Transverse colon (tissue), 4 donors: ENCODE results near the gene FCN3. TPM values are rescaled to one million over a fixed set of nuclear protein-coding genes. Genes with fewer than 3 reads are reported as not detected.
A peak's percentile ranks its signal among the peaks of the same experiment; 100 is the strongest.

Experiments used
- DNase-seq: peaks from one replicate; pipeline ENCODE4 v3.0.0-alpha.2; 2019
- H3K27ac ChIP-seq, 4 donors: fragments of 200-600 bp; sonication (generic); 2 replicates each; pipeline ENCODE4 v1.5.1; 2016 to 2018; ENCODE audit warnings: inconsistent platforms in 4 of 4
- H3K27me3 ChIP-seq: fragments of 200-600 bp; sonication (generic); 2 replicates; pipeline ENCODE4 v1.5.1; 2017; ENCODE audit warnings: inconsistent platforms
- H3K36me3 ChIP-seq, 4 donors: fragments of 200-600 bp; sonication (generic); 2 replicates each; pipeline ENCODE4 v1.5.1; 2017 to 2019; ENCODE audit warnings: inconsistent platforms in 4 of 4
- H3K4me1 ChIP-seq, 4 donors: fragments of 200-600 bp; sonication (generic); 2 replicates each; pipeline ENCODE4 v1.5.1; 2017 to 2020; ENCODE audit warnings: inconsistent platforms in 4 of 4
- H3K4me3 ChIP-seq, 4 donors: fragments of 200-600 bp; sonication (generic); 1 replicate in 1 of 4; 2 replicates in 3 of 4; pipeline versions ENCODE4 v1.5.1 to v1.6.1; 2017 to 2019; ENCODE audit warnings: inconsistent platforms in 4 of 4
- H3K9me3 ChIP-seq, 2 donors: fragments of 200-600 bp; sonication (generic); 2 replicates each; pipeline ENCODE4 v1.5.1; 2017 to 2019; ENCODE audit warnings: inconsistent platforms in 2 of 2
- EP300 ChIP-seq: sonication (generic); formaldehyde crosslinking; IDR thresholded peaks from one replicate; pipeline ENCODE4 v1.6.1; 2017; ENCODE audit warnings: antibody characterized with exemption, low read depth
- POLR2A ChIP-seq: fragments of 450-650 bp; IDR thresholded peaks from one replicate; pipeline ENCODE4 v1.6.1; 2016; ENCODE audit warnings: antibody characterized with exemption, mild to moderate bottlenecking, moderate library complexity
- POLR2AphosphoS5 ChIP-seq, 3 donors: sonication (generic); formaldehyde crosslinking; IDR thresholded peaks; one replicate each; pipeline ENCODE4 v1.6.1; 2016; ENCODE audit warnings: antibody characterized with exemption in 3 of 3
- WGBS, 2 donors: methylation state at CpG; one replicate each; pipeline ENCODE4 v1.1.5; 2018; ENCODE audit warnings: low coverage in 1 of 2; 5-methylcytosine and 5-hydroxymethylcytosine counted together
- in situ Hi-C, 4 donors: fragments of 200-750 bp; cut with MboI; loops; one replicate each; pipeline versions ENCODE4 v1.15.0 to v1.15.1; 2017; ENCODE audit warnings: low sequenced_read_pairs in 3 of 4, low pct_ligation_motif_present in 1 of 4, low pct_unique_long_range_greater_than_20kb in 1 of 4
- intact Hi-C: fragments of 100-400 bp; cut with DNase I; formaldehyde crosslinking; loops from one replicate; pipeline ENCODE4 v1.15.1; 2023; ENCODE audit warnings: low total_unique reads
- total RNA-seq, 4 donors: library from RNA; depleted of rRNA; stranded (reverse); fragments of >200 nt; gene quantifications; one replicate each; pipeline ENCODE4 v1.1.0, GENCODE V29; 2016
- TF ChIP-seq, protein P1 (sequence below), 5 experiments: fragments of 200-600 bp in 3 of 5; fragments of 450-650 bp in 2 of 5; sonication (generic) in 3 of 5; IDR thresholded peaks; 1 replicate in 2 of 5; 2 replicates in 3 of 5; pipeline ENCODE4 v1.5.1; 2016 to 2017; ENCODE audit warnings: antibody characterized with exemption in 5 of 5, inconsistent platforms in 3 of 5, mild to moderate bottlenecking in 2 of 5, moderate library complexity in 1 of 5

Gene FCN3
- total RNA-seq, 4 donors from 2014 or later: 1.2 to 1.9 TPM; not detected in 2

DNA sequence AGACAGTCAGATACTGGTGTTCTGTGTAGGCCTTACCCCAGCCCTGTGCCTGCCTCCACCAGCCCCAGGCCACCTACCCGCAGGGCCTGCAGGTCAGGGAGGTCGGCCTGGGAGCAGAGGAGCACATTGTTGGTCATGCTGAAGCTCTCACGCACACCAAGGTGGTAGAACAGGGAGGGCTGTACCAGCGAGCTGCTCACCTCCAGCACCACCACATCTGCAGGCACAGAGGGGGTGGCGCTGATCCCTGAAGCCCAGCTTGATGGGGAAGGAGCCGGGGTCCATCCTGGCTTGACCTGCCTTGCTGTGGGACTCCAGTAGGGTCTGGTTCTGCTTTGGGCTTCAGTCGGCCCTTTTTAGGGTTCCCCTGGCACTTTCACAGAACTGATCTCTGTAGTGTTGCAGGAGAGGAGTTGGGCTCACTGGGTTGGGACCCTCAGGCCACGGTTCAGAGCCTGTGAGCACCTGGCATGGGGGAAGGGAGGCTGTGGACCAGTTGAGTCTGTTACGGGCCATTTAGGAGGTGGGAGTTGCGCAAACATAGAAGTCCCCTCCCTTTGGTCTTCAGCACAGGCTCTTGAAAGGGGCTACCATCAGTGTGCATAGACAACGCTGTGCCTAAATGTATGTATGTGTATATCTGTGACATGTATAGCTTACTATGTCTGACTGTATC is 9.8 kb downstream of the FCN3 start:
- Histone ChIP-seq H3K36me3 (no peaks in the 10 kb centered on the region), H3K9me3 (no peaks in the 10 kb centered on the region), H3K4me3 (peak overlapping the region in 3 of 4 donors; percentile 64 to 84 (median 73)), H3K27ac (peak overlapping the region; percentile 94 to 99 (median 98)), H3K4me1 (peaks cover 16 to 41% (median 25%) of the 10 kb centered on the region in 4 donors), H3K27me3 (no peaks in the 10 kb centered on the region)
- intact Hi-C loops: no loop called here
- DNase-seq: no peak
- TF ChIP-seq POLR2AphosphoS5 (IDR thresholded peaks at IDR 0.05) (no peak), POLR2A (no peak), EP300 (no peak)
- TF ChIP-seq, protein P1, sequence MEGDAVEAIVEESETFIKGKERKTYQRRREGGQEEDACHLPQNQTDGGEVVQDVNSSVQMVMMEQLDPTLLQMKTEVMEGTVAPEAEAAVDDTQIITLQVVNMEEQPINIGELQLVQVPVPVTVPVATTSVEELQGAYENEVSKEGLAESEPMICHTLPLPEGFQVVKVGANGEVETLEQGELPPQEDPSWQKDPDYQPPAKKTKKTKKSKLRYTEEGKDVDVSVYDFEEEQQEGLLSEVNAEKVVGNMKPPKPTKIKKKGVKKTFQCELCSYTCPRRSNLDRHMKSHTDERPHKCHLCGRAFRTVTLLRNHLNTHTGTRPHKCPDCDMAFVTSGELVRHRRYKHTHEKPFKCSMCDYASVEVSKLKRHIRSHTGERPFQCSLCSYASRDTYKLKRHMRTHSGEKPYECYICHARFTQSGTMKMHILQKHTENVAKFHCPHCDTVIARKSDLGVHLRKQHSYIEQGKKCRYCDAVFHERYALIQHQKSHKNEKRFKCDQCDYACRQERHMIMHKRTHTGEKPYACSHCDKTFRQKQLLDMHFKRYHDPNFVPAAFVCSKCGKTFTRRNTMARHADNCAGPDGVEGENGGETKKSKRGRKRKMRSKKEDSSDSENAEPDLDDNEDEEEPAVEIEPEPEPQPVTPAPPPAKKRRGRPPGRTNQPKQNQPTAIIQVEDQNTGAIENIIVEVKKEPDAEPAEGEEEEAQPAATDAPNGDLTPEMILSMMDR (IDR thresholded peaks at IDR 0.05): no peak
- in situ Hi-C loops: no loop called here
- 81% methylated on average over 10 of the region's 11 CpGs; no CpG with 5 or more reads in 1 of the 2 donors for WGBS, 2 donors

DNA sequence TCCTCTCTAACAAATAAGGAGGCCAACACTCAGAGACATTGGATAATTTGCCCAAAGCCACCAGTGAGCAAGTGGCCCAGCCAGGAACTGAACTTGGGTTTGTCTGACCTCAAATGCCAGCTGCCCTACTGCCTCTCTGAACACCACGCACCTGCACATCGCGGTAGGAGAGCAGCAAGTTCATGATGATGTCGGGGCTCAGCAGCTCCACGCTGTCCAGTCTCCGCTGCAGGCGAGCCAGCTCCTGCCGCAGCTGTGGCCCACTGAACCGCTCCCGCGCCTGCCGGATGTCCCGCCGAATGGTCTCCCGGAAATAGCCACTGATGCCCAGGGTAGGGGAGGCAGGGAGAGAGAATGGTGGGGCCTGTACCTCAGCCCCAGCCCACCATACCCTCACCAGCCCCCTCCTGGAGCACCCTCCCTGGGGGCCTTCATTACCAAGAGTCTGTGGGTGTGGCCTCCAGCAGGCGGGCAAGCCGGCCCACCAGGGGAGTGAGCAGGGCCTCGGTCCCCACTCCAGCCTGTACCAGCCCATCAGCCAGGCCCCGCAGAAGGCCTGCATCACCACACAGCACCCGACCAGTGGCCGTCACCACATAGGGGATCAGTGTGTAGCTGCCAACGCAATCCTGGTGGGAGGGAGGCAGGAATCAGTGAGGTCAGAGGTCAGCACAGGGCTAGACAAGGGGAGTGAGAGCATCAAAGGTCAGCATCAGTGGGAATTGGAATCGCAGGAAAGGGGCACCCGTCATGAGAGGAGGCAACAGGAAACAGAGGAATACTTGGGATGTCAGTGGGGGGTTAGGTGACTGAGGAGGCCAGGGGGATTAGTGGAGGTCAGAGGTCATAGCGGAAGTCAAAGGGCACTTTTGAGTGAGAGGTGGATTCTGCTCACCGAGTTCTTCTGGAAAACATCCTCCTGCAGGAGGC is 10.6 kb downstream of the FCN3 start:
- DNase-seq: no peak
- no peak for TF ChIP-seq POLR2A
- no peak for TF ChIP-seq POLR2AphosphoS5 (IDR thresholded peaks at IDR 0.05)
- no peak for TF ChIP-seq EP300
- TF ChIP-seq, protein P1 (IDR thresholded peaks at IDR 0.05): no peak
- Histone ChIP-seq H3K9me3 (no peaks in the 10 kb centered on the region), H3K4me1 (peaks cover 16 to 37% (median 25%) of the 10 kb centered on the region in 4 donors), H3K4me3 (no peak overlapping the region), H3K27me3 (no peaks in the 10 kb centered on the region), H3K36me3 (no peaks in the 10 kb centered on the region), H3K27ac (peak overlapping the region in 2 of 4 donors; percentile 94 to 98)
- intact Hi-C loops: no loop called here
- in situ Hi-C loops: no loop called here
- 73 to 88% methylated on average over 2 to 25 of the region's 26 CpGs for WGBS, 2 donors

DNA sequence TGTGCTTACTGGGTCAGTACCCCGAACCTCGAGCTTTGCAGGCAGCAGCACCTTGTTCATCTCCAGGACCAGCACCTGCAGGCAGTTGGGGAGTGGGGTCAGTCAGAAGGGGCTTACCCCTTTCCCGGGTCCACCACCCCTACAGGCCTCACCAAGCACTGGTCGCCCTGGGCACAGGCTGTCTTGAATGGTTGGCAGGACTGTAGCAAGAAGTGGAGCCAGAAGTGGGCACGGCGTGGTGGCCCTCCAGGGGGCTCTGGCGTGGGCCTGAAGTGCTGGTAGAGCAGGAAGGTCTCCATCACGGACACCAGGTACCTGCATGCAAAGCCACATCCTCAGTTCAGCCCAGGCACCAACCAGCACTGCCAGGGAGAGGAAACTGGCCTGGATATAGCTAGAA is 13.1 kb downstream of the FCN3 start:
- WGBS, 2 donors: 100% methylated on average over 6 of the region's 8 CpGs; no CpG with 5 or more reads in 1 of the 2 donors
- in situ Hi-C loops: no loop called here

DNA sequence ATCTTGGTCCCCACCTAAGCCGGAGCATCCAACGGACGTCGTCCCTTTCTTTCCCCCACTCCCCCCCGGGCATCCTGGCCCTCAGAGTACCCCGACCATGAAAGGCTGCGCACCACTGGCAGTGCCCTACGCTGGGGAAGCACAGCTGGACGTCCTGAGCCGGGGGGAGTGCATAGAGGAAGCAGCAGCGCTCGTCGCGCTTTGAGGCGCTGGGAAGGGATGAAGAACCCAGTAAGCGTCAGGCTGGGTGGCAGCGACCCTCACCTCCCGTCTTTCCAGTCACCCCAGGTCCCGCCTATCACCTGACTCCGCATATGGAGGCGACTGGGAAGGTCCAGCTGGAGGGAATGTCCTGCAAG is 13.6 kb downstream of the FCN3 start:
- in situ Hi-C loops: no loop called here
- WGBS, 2 donors: 89% methylated on average over 19 of the region's 21 CpGs; no CpG with 5 or more reads in 1 of the 2 donors
- intact Hi-C loops: no loop called here
- H3K27me3 ChIP-seq: no peaks in the 10 kb centered on the region
- no peak overlapping the region for H3K4me3 ChIP-seq
- H3K9me3 ChIP-seq: no peaks in the 10 kb centered on the region
- no peak for DNase-seq
- H3K27ac ChIP-seq: no peak overlapping the region
- peaks cover 16 to 38% (median 34%) of the 10 kb centered on the region in 4 donors for H3K4me1 ChIP-seq
- TF ChIP-seq POLR2AphosphoS5 (IDR thresholded peaks at IDR 0.05) (no peak), EP300 (no peak), POLR2A (no peak)
- TF ChIP-seq, protein P1 (IDR thresholded peaks at IDR 0.05): no peak
- no peaks in the 10 kb centered on the region for H3K36me3 ChIP-seq

More for the DNA sequence above, 13.1 kb downstream of the FCN3 start:
- Histone ChIP-seq H3K9me3 (no peaks in the 10 kb centered on the region), H3K4me1 (peaks cover 16 to 34% (median 31%) of the 10 kb centered on the region in 4 donors), H3K4me3 (no peak overlapping the region), H3K27ac (no peak overlapping the region), H3K36me3 (no peaks in the 10 kb centered on the region), H3K27me3 (no peaks in the 10 kb centered on the region)
- DNase-seq: no peak
- TF ChIP-seq, protein P1 (IDR thresholded peaks at IDR 0.05): no peak
- TF ChIP-seq EP300: no peak
- TF ChIP-seq POLR2AphosphoS5 (IDR thresholded peaks at IDR 0.05): no peak
- TF ChIP-seq POLR2A: no peak
- intact Hi-C loops: no loop called here
